K562 (cell line): ENCODE measurements around the gene SLC6A6. TPM values are rescaled to one million over a fixed set of nuclear protein-coding genes. Genes with fewer than 3 reads are reported as not detected.

ENCODE experiments used
- BHLHE40 ChIP-seq: IDR thresholded peaks from 2 replicates; pipeline ENCODE4 v1.6.1; 2011; ENCODE audit warnings: low read length, improper control_type of control experiment
- FOXK1 ChIP-seq: sonication (generic); formaldehyde crosslinking; IDR thresholded peaks from 2 replicates; pipeline ENCODE4 v1.8.0; 2022; ENCODE audit warnings: missing genetic modification reagents, mild to moderate bottlenecking, borderline replicate concordance
- JUN ChIP-seq, 2 experiments: sonication (generic) in 1 of 2; formaldehyde crosslinking in 1 of 2; IDR thresholded peaks; 2 replicates each; pipeline versions ENCODE4 v1.6.1 to v1.8.0; 2012 to 2022; ENCODE audit warnings: borderline replicate concordance in 2 of 2, mild to moderate bottlenecking in 2 of 2, improper control_type of control experiment in 1 of 2, low read depth in 1 of 2, low read length in 1 of 2, missing genetic modification reagents in 1 of 2
- MNT ChIP-seq, 2 experiments: fragments of 450-650 bp; conservative IDR thresholded peaks; 2 replicates each; pipeline ENCODE4 v1.6.1; 2017; ENCODE audit warnings: mild to moderate bottlenecking in 2 of 2, moderate library complexity in 2 of 2
- NRF1 ChIP-seq, 2 experiments: fragments of 450-650 bp; IDR thresholded peaks in 1 of 2; conservative IDR thresholded peaks in 1 of 2; 2 replicates each; pipeline ENCODE4 v1.6.1; 2014; ENCODE audit warnings: mild to moderate bottlenecking in 2 of 2
- SPI1 ChIP-seq: IDR thresholded peaks from 2 replicates; pipeline ENCODE4 v1.6.1; 2011; ENCODE audit warnings: low read depth, low read length, control low read depth, borderline replicate concordance
- polyA plus RNA-seq, 8 experiments: library from polyadenylated mRNA; depleted of rRNA in 4 of 8; stranded (reverse) in 5 of 8; unstranded in 3 of 8; fragments of >200 nt; fragmentation: Nextera tagmentation in 2 of 8; fragmentation: Illumina TruSeq in 1 of 8; extraction: Ambion mirVana in 2 of 8; extraction: Trizol in 1 of 8; gene quantifications; 2 replicates each; pipeline versions ENCODE4 v1.2.1 to v1.2.3, GENCODE V29; 2011 to 2014; ENCODE audit warnings: inconsistent platforms in 1 of 8, missing spikeins in 1 of 8
- total RNA-seq, 7 experiments: library from RNA; depleted of rRNA in 6 of 7; stranded (reverse); fragments of >200 nt in 6 of 7; fragmentation: Illumina TruSeq in 2 of 7; extraction: Trizol in 2 of 7; gene quantifications; 2 replicates each; pipeline versions ENCODE4 v1.2.1 to v1.2.3, GENCODE V29; 2011 to 2021; ENCODE audit warnings: low replicate concordance in 1 of 7

The SLC6A6 gene
- total and polyA plus RNA-seq, 9 of the 15 experiments (the other 6 are each of a cell fraction or from before 2014, with no cell fraction given), result 12.3 to 203 (median 93.2) TPM

GRCh38 chr3:14507305-14507741 lies 104.9 kb downstream of the SLC6A6 start (continued):
- TF ChIP-seq BHLHE40 (peak; percentile 5; the same call in 1 of the 2 replicates), SPI1 (0 out of 2 replicates have a peak, but pooled peaks have one; percentile 10), NRF1 (conservative IDR thresholded peaks at IDR 0.05 in 1 of 2, IDR thresholded peaks at IDR 0.05 in 1 of 2) (no peak), JUN (IDR thresholded peaks at IDR 0.05; ENCODE audit: borderline replicate concordance, low read depth, low read length) (peak; percentile 13; the same call in 1 of the 2 replicates), JUN (CRISPR knock-in tag; IDR thresholded peaks at IDR 0.05; ENCODE audit: borderline replicate concordance) (no peak), FOXK1 (CRISPR knock-in tag) (peak; percentile 71; the same call in 1 of the 2 replicates), MNT (conservative IDR thresholded peaks at IDR 0.05) (peak; percentile 26 to 49; a peak in 1 of 4 replicates)
